UCSD-AML1 (cell line): ENCODE measurements around the gene RNASET2.
"Not testable (repeated sequence)": the region's sequence is repeated elsewhere in the genome, so short reads cannot be mapped to it uniquely, and the experiment has no call there.

Source experiments
- DNase-seq: peaks from one replicate; lab custom pipeline; 2025; ENCODE audit not compliant: unreplicated experiment; lab: John Stamatoyannopoulos, UW

The RNASET2 gene

GRCh38 chr6:166948724-166949123, 7.6 kb downstream of the RNASET2 start:
- not testable (repeated sequence) for DNase-seq

- no peak for DNase-seq
Observed at GRCh38 chr6:166947251-166947650, 9.1 kb downstream of the RNASET2 start.

- DNase-seq: no peak
Observed at GRCh38 chr6:166946125-166946524, 10.2 kb downstream of the RNASET2 start.

- DNase-seq: no peak
Observed at GRCh38 chr6:166944666-166945256, 11.6 kb downstream of the RNASET2 start.

GRCh38 chr6:166942393-166943168, 13.8 kb downstream of the RNASET2 start:
- no peak for DNase-seq

- DNase-seq: no peak
Observed at GRCh38 chr6:166940643-166941068, 15.7 kb downstream of the RNASET2 start.

GRCh38 chr6:166939894-166940293, 16.5 kb downstream of the RNASET2 start:
- no peak for DNase-seq

GRCh38 chr6:166939345-166939744, 17.0 kb downstream of the RNASET2 start:
- no peak for DNase-seq

GRCh38 chr6:166938704-166939103, 17.6 kb downstream of the RNASET2 start:
- DNase-seq: no peak

- no peak for DNase-seq
Observed at GRCh38 chr6:166938150-166938549, 18.2 kb downstream of the RNASET2 start.

GRCh38 chr6:166937746-166938145, 18.6 kb downstream of the RNASET2 start:
- no peak for DNase-seq

- no peak for DNase-seq
Observed at GRCh38 chr6:166936079-166936787, 20.1 kb downstream of the RNASET2 start.

- DNase-seq: no peak
Observed at GRCh38 chr6:166935353-166935752, 21.0 kb downstream of the RNASET2 start.

- no peak for DNase-seq
Observed at GRCh38 chr6:166934174-166934573, 22.2 kb downstream of the RNASET2 start.

GRCh38 chr6:166933396-166933795, 23.0 kb downstream of the RNASET2 start:
- no peak for DNase-seq

GRCh38 chr6:166932616-166933015, 23.7 kb downstream of the RNASET2 start:
- no peak for DNase-seq

GRCh38 chr6:166932116-166932515, 24.2 kb downstream of the RNASET2 start:
- DNase-seq: no peak

- DNase-seq: no peak
Observed at GRCh38 chr6:166931426-166931970, 24.9 kb downstream of the RNASET2 start.

- no peak for DNase-seq
Observed at GRCh38 chr6:166930354-166930891, 25.9 kb downstream of the RNASET2 start.

- no peak for DNase-seq
Observed at GRCh38 chr6:166929542-166930189, 26.7 kb downstream of the RNASET2 start.
